ENCODE results near the gene RAMACL. TPM values are rescaled to one million over a fixed set of nuclear protein-coding genes. Genes with fewer than 3 reads are reported as not detected.
A peak's percentile ranks its signal among the peaks of the same experiment; 100 is the strongest.

RAMACL gene
- total and polyA plus RNA-seq, 2 of the 4 experiments (the other 2 are of a cell fraction) = 0.46 to 0.90 TPM

DNA sequence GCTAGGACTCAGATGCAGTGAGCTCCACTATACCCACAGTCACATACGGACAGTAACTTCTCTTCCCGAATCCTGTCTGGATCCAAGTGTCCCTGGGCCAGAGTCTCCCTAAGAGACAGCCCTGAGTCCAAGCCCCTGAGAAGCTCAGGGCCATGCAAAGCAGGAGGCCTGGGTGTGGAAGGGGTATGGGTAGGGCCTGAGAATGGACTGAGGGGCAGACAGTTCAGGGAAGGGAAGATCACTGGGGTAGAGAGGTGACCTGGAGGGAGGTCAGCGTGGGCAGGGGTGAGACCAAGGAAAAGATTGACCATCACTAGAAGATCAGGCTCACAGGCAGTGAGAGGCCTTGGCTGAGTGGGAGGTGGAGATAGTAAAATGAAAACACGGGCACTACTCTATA lies 31.8 kb upstream of the RAMACL start:
- H4K5ac ChIP-seq (ENCODE audit: low read depth, low read length) = peak overlapping the region; percentile 55
- H3K27ac ChIP-seq (ENCODE audit: insufficient read depth, low read length) = peak overlapping the region; percentile 93; the same call in 1 of the 2 replicates
- H4K91ac ChIP-seq (ENCODE audit: insufficient read depth, low read depth, low read length) = peak overlapping the region; percentile 40; the same call in 1 of the 2 replicates
- ATAC-seq (ENCODE audit: low read depth) (no peak), DNase-seq (no peak)
- no peak overlapping the region for H3K56ac ChIP-seq (ENCODE audit: extremely low read depth, insufficient read depth, low read length)
- H3K23ac ChIP-seq (ENCODE audit: low read depth, low read length) = peak overlapping the region; percentile 48; the same call in 1 of the 2 replicates
- peaks cover 20% of the 10 kb centered on the region; the same call in 1 of the 2 replicates for H4K20me1 ChIP-seq (ENCODE audit: insufficient read depth, low read length)
- no peaks in the 10 kb centered on the region for H3K27me3 ChIP-seq (ENCODE audit: control insufficient read depth, insufficient read depth, low read length)
- peak overlapping the region; percentile 61 for H3K18ac ChIP-seq (ENCODE audit: low read depth, low read length)
- no peak overlapping the region for H3K9ac ChIP-seq (ENCODE audit: low read depth, low read length)
- H3K36me3 ChIP-seq (ENCODE audit: control insufficient read depth, insufficient read depth, low read length) = peaks cover 18% of the 10 kb centered on the region
- H2BK5ac ChIP-seq (ENCODE audit: low read depth, low read length, poor library complexity, severe bottlenecking) = peak overlapping the region; percentile 73
- H3K4me2 ChIP-seq (ENCODE audit: low read depth, low read length) = no peak overlapping the region
- no TSS peak for BruUV-seq (replicated peaks)
- dilution Hi-C loops (cut with HindIII; ENCODE audit: low sequenced_read_pairs, unreplicated experiment) = no loop called here
- peaks cover 41% of the 10 kb centered on the region for H3K4me1 ChIP-seq (ENCODE audit: control insufficient read depth, insufficient read depth, low read length)
- POLR2A ChIA-PET (ENCODE audit: unreplicated experiment) = no interaction called here
- peak overlapping the region; percentile 93 for H2AK5ac ChIP-seq (ENCODE audit: low read depth, low read length)
- peaks cover 42% of the 10 kb centered on the region for H3K9me1 ChIP-seq (ENCODE audit: insufficient read depth, low read length)
- no peaks in the 10 kb centered on the region for H3K9me3 ChIP-seq (ENCODE audit: control insufficient read depth, insufficient read depth, low read length)
- intact Hi-C loops (cut with micrococcal nuclease) = no loop called here
- peak overlapping the region; percentile 80 for H3K14ac ChIP-seq (replicated peaks; ENCODE audit: low read depth, low read length)
- peak overlapping the region; percentile 95 for H3K4ac ChIP-seq (ENCODE audit: low read depth, low read length)
- H2BK120ac ChIP-seq (ENCODE audit: low read depth, low read length) = peak overlapping the region; percentile 79
- no peak overlapping the region for H3K4me3 ChIP-seq (ENCODE audit: insufficient read depth, low read depth, low read length)
- H2AK9ac ChIP-seq (replicated peaks; ENCODE audit: low read depth, low read length, poor library complexity) = peak overlapping the region; percentile 47
- H3K79me1 ChIP-seq (ENCODE audit: low read depth in 1 of 2, low read length in 2 of 2) = peaks cover 55 to 81% of the 10 kb centered on the region in 2 experiments
- no peak for TF ChIP-seq CHD1 (IDR thresholded peaks at IDR 0.05; ENCODE audit: low read depth, low read length)
- TF ChIP-seq, protein P1, sequence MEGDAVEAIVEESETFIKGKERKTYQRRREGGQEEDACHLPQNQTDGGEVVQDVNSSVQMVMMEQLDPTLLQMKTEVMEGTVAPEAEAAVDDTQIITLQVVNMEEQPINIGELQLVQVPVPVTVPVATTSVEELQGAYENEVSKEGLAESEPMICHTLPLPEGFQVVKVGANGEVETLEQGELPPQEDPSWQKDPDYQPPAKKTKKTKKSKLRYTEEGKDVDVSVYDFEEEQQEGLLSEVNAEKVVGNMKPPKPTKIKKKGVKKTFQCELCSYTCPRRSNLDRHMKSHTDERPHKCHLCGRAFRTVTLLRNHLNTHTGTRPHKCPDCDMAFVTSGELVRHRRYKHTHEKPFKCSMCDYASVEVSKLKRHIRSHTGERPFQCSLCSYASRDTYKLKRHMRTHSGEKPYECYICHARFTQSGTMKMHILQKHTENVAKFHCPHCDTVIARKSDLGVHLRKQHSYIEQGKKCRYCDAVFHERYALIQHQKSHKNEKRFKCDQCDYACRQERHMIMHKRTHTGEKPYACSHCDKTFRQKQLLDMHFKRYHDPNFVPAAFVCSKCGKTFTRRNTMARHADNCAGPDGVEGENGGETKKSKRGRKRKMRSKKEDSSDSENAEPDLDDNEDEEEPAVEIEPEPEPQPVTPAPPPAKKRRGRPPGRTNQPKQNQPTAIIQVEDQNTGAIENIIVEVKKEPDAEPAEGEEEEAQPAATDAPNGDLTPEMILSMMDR (conservative IDR thresholded peaks at IDR 0.05; ENCODE audit: low read depth, low read length) = no peak
- TF ChIP-seq SMC3 (IDR thresholded peaks at IDR 0.05; ENCODE audit: low read depth, low read length) = no peak
- TF ChIP-seq POLR2A (IDR thresholded peaks at IDR 0.05; ENCODE audit: low read depth, low read length) = no peak
- TF ChIP-seq, protein P2, sequence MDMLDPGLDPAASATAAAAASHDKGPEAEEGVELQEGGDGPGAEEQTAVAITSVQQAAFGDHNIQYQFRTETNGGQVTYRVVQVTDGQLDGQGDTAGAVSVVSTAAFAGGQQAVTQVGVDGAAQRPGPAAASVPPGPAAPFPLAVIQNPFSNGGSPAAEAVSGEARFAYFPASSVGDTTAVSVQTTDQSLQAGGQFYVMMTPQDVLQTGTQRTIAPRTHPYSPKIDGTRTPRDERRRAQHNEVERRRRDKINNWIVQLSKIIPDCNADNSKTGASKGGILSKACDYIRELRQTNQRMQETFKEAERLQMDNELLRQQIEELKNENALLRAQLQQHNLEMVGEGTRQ (IDR thresholded peaks at IDR 0.05; ENCODE audit: low read depth, low read length) = no peak
- TF ChIP-seq FOS (IDR thresholded peaks at IDR 0.05; ENCODE audit: low read depth, low read length) = no peak
- no peak for TF ChIP-seq CEBPB (IDR thresholded peaks at IDR 0.05; ENCODE audit: low read depth, low read length)
- no peak for TF ChIP-seq MXI1 (IDR thresholded peaks at IDR 0.05; ENCODE audit: borderline replicate concordance, low read depth, low read length)
- TF ChIP-seq NFE2L2 (IDR thresholded peaks at IDR 0.05; ENCODE audit: low read depth, low read length) = no peak
- TF ChIP-seq BHLHE40 (IDR thresholded peaks at IDR 0.05; ENCODE audit: low read depth, low read length) = no peak
- no peak for TF ChIP-seq RFX5 (IDR thresholded peaks at IDR 0.05; ENCODE audit: low read depth, low read length)
- TF ChIP-seq MAFK (IDR thresholded peaks at IDR 0.05; ENCODE audit: low read depth, low read length) = no peak
- TF ChIP-seq, protein P3, sequence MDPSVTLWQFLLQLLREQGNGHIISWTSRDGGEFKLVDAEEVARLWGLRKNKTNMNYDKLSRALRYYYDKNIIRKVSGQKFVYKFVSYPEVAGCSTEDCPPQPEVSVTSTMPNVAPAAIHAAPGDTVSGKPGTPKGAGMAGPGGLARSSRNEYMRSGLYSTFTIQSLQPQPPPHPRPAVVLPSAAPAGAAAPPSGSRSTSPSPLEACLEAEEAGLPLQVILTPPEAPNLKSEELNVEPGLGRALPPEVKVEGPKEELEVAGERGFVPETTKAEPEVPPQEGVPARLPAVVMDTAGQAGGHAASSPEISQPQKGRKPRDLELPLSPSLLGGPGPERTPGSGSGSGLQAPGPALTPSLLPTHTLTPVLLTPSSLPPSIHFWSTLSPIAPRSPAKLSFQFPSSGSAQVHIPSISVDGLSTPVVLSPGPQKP (IDR thresholded peaks at IDR 0.05; ENCODE audit: borderline replicate concordance, low read depth, low read length) = no peak
- no peak for TF ChIP-seq RAD21 (IDR thresholded peaks at IDR 0.05; ENCODE audit: low read length)
- TF ChIP-seq RCOR1 (IDR thresholded peaks at IDR 0.05; ENCODE audit: insufficient replicate concordance, low read length) = no peak
- no peak for TF ChIP-seq MAZ (IDR thresholded peaks at IDR 0.05; ENCODE audit: borderline replicate concordance, low read depth, low read length)
- in situ Hi-C loops (cut with MboI; ENCODE audit: low sequenced_read_pairs) = no loop called here
- H4K8ac ChIP-seq (ENCODE audit: low read depth in 2 of 2, low read length in 2 of 2) = peak overlapping the region; percentile 22 to 68; a peak in 2 of 4 replicates
- CTCF ChIA-PET = no interaction called here
- peak overlapping the region; percentile 26 for H2BK20ac ChIP-seq (ENCODE audit: low read depth, low read length)
- no peak overlapping the region for H2AFZ ChIP-seq (replicated peaks; ENCODE audit: low read length, poor library complexity)
- no CpG with 5 or more reads among the region's 4 CpGs for WGBS, 2 experiments (ENCODE audit: extremely low coverage in 2 of 2, insufficient read length in 1 of 2)
- peak overlapping the region; percentile 84; the same call in 2 of the 3 replicates for H2BK15ac ChIP-seq (ENCODE audit: low read depth, low read length)

Measured in IMR-90 (cell line).